Kidney (tissue), 14 donors: ENCODE results near the gene FBXO40. TPM values are rescaled to one million over a fixed set of nuclear protein-coding genes. Genes with fewer than 3 reads are reported as not detected.

Experiments
- DNase-seq, 5 donors: peaks; one replicate each; pipeline ENCODE4 v3.0.0-alpha.2; 2013 to 2020
- FAIRE-seq: peaks from 2 replicates; lab custom pipeline; 2012; peaks lifted over from hg19 to GRCh38; lab: Jason Lieb, UNC
- H3K27ac ChIP-seq, 2 donors: one replicate each; pipeline ENCODE4 v1.7.0; 2013; ENCODE audit warnings: low read depth in 2 of 2, low read length in 2 of 2, inconsistent platforms in 1 of 2
- H3K27me3 ChIP-seq: one replicate; pipeline ENCODE4 v1.7.1; 2013; ENCODE audit warnings: low read length, inconsistent platforms; ENCODE audit not compliant: control insufficient read depth, insufficient read depth
- H3K36me3 ChIP-seq, 3 donors: one replicate each; pipeline versions ENCODE4 v1.7.0 to v1.7.1; 2013; ENCODE audit warnings: low read length in 3 of 3, control low read depth in 1 of 3, inconsistent platforms in 1 of 3; ENCODE audit not compliant: insufficient read depth in 3 of 3, control insufficient read depth in 2 of 3
- H3K4me1 ChIP-seq, 3 donors: one replicate each; pipeline versions ENCODE4 v1.7.0 to v1.7.1; 2013; ENCODE audit warnings: low read length in 3 of 3, inconsistent platforms in 1 of 3, low read depth in 1 of 3; ENCODE audit not compliant: control insufficient read depth in 2 of 3, insufficient read depth in 2 of 3
- H3K4me3 ChIP-seq, 3 donors: one replicate each; pipeline versions ENCODE4 v1.7.0 to v1.8.1; 2013; ENCODE audit warnings: low read length in 3 of 3, control low read depth in 1 of 3, inconsistent platforms in 1 of 3
- H3K9ac ChIP-seq, 3 donors: one replicate each; pipeline versions ENCODE4 v1.7.0 to v1.7.1; 2013; ENCODE audit warnings: low read length in 3 of 3, control low read depth in 1 of 3, inconsistent platforms in 1 of 3
- H3K9me3 ChIP-seq, 3 donors: one replicate each; pipeline versions ENCODE4 v1.7.0 to v1.7.1; 2013; ENCODE audit warnings: low read length in 3 of 3, control low read depth in 1 of 3, inconsistent platforms in 1 of 3; ENCODE audit not compliant: control insufficient read depth in 2 of 3, insufficient read depth in 1 of 3
- intact Hi-C: fragments of 100-400 bp; cut with DNase I; formaldehyde crosslinking; loops from one replicate; pipeline ENCODE4 v1.11.1; 2022
- polyA plus RNA-seq: library from polyadenylated mRNA; stranded (reverse); fragments of 350-450 nt; fragmentation: Illumina TruSeq; extraction: RNeasy Lipid Tissue Mini Kit (QIAGEN cat#74804); gene quantifications from one replicate; pipeline ENCODE4 v1.2.3, GENCODE V29; 2014; ENCODE audit warnings: low read depth, low replicate concordance; ENCODE audit not compliant: insufficient read depth
- total RNA-seq: library from RNA; stranded (reverse); fragmentation: NEBNext Ultra II Directional; extraction: Animal tissue kit (Norgen Biotek cat#: 25700); gene quantifications from one replicate; pipeline ENCODE4 v1.2.1, GENCODE V29; 2021
- TF ChIP-seq, protein P1 (sequence below): IDR thresholded peaks from 3 replicates; pipeline ENCODE4 v1.5.1; 2012; ENCODE audit warnings: mild to moderate bottlenecking, moderate library complexity, borderline replicate concordance; ENCODE audit not compliant: insufficient read depth; ENCODE audit errors: extremely low read depth
- donor health status: control.
- donor health status: control.
- donor health status: control.
- donor health status: control.
- donor health status: control.
- donor health status: DM: yes; HTN: yes; CAD: no.
- donor health status: Normal renal cell carcinoma (clear cell type).

The FBXO40 gene
- total and polyA plus RNA-seq, 2 donors from 2014 or later: not detected

DNA sequence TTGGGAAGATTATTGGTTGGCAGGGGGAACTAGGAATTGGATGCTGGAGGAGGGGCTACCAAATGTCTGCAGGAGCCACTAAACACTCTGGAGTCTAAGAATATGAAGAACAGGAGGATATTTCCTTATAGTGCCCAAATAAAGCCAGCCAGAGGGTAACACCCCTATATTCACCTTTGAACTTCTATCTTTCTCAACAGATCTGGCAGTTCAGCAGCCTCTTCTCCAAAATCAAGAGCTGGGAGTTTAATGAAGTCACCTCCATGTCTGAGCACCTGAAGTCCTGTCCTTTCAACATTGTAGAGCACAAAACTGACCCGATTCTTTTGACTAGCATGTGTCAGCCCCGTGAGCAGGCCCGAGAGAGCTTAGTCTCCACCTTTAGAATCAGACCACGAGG lies 33.3 kb downstream of the FBXO40 start:
- H3K27ac ChIP-seq: no peak overlapping the region
- H3K4me1 ChIP-seq: no peaks in the 10 kb centered on the region
- H3K4me3 ChIP-seq: no peak overlapping the region
- intact Hi-C loops: no loop called here
- TF ChIP-seq, protein P1, sequence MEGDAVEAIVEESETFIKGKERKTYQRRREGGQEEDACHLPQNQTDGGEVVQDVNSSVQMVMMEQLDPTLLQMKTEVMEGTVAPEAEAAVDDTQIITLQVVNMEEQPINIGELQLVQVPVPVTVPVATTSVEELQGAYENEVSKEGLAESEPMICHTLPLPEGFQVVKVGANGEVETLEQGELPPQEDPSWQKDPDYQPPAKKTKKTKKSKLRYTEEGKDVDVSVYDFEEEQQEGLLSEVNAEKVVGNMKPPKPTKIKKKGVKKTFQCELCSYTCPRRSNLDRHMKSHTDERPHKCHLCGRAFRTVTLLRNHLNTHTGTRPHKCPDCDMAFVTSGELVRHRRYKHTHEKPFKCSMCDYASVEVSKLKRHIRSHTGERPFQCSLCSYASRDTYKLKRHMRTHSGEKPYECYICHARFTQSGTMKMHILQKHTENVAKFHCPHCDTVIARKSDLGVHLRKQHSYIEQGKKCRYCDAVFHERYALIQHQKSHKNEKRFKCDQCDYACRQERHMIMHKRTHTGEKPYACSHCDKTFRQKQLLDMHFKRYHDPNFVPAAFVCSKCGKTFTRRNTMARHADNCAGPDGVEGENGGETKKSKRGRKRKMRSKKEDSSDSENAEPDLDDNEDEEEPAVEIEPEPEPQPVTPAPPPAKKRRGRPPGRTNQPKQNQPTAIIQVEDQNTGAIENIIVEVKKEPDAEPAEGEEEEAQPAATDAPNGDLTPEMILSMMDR: no peak
- FAIRE-seq (no peak), DNase-seq (no peak)
- no peaks in the 10 kb centered on the region for H3K27me3 ChIP-seq
- no peaks in the 10 kb centered on the region for H3K9me3 ChIP-seq
- no peak overlapping the region for H3K9ac ChIP-seq
- peaks cover 0 to 2% (median 0%) of the 10 kb centered on the region in 3 donors for H3K36me3 ChIP-seq

DNA sequence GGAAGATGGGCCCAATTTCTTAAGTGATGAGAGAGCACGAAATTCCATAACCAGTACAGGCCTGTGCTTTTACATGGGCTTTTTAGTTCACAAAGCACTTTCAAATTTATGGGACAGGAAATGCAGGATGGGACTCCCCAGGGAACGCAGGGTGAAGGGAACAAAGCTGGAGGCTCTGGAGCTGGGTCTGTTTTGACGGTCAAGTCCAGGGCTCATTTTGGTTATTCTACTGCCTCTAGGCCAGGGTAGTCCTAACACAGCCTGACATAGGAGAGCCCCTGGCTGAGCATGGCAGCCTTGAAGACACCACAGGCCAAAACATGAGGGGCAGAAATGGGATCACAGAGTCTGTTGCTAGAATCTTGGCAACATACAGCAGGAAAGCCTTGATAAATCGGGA lies 34.0 kb downstream of the FBXO40 start:
- no peak for DNase-seq
- no peak for FAIRE-seq
- Histone ChIP-seq H3K9me3 (no peaks in the 10 kb centered on the region), H3K27me3 (no peaks in the 10 kb centered on the region), H3K4me1 (no peaks in the 10 kb centered on the region), H3K4me3 (no peak overlapping the region), H3K27ac (no peak overlapping the region), H3K36me3 (peaks cover 0 to 2% (median 0%) of the 10 kb centered on the region in 3 donors), H3K9ac (no peak overlapping the region)
- intact Hi-C loops: no loop called here
- TF ChIP-seq, protein P1: no peak

DNA sequence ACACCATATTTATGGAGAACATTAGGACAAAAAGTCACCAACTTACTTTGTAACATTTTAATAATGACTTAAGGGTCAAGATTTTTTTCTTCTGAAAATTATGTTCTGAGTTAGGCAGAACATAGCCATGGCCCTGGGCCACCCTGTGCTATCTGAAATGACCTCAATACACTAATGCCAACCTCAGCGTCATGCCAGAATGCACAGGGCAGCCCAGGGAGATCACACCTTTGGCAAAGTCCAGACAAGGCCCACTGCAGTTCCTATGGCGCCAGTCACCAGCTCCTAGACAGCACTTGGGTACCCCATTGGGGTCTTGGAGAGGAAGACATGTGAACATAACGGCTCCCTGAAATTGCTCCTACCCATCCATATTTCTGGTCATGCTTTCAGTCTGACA lies 34.4 kb downstream of the FBXO40 start:
- no peak for DNase-seq
- FAIRE-seq: no peak
- peaks cover 0 to 2% (median 0%) of the 10 kb centered on the region in 3 donors for H3K36me3 ChIP-seq
- H3K27ac ChIP-seq: no peak overlapping the region
- H3K4me3 ChIP-seq: no peak overlapping the region
- H3K9me3 ChIP-seq: no peaks in the 10 kb centered on the region
- no peaks in the 10 kb centered on the region for H3K4me1 ChIP-seq
- no peaks in the 10 kb centered on the region for H3K27me3 ChIP-seq
- no peak overlapping the region for H3K9ac ChIP-seq
- TF ChIP-seq, protein P1: no peak
- intact Hi-C loops: no loop called here

DNA sequence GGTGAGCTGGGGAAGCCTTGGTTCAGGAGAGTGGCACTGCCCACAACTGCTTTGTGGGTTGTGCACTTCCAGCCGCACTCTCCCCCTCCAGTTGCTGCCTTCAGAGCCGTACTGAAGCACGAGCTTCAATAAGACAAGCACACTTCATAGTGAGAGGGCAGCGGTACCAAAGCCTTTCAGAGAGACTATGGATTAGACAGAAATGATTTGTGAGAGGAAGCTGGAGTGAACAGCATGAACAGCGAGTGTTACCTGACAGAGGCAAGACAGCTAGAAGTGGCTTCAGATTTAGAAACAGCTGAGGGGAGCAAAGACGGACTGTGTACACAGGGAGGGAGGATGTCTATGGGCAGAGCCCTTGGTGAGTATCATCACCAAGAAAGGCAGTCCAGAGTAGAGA lies 36.4 kb downstream of the FBXO40 start:
- FAIRE-seq (no peak), DNase-seq (no peak)
- TF ChIP-seq, protein P1: no peak
- Histone ChIP-seq H3K9ac (no peak overlapping the region), H3K9me3 (no peaks in the 10 kb centered on the region), H3K36me3 (peaks cover 0 to 2% (median 0%) of the 10 kb centered on the region in 3 donors), H3K4me3 (no peak overlapping the region), H3K27ac (no peak overlapping the region), H3K27me3 (no peaks in the 10 kb centered on the region), H3K4me1 (no peaks in the 10 kb centered on the region)
- intact Hi-C loops: no loop called here
